ENCODE measurements around the gene ID2. TPM values are rescaled to one million over a fixed set of nuclear protein-coding genes. Genes with fewer than 3 reads are reported as not detected.

ID2 gene
- total RNA-seq, 1 experiment from 2014 or later = 90.9 TPM

- no peaks in the 10 kb centered on the region for H3K36me3 Mint-ChIP-seq (ENCODE audit: insufficient read depth, unreplicated experiment)
- H3K36me3 ChIP-seq (ENCODE audit: control insufficient read depth, insufficient read depth, low read length) = no peaks in the 10 kb centered on the region
- no peak overlapping the region for H3K27ac Mint-ChIP-seq (ENCODE audit: unreplicated experiment)
- intact Hi-C loops (cut with micrococcal nuclease; ENCODE audit: unreplicated experiment) = no loop called here
- no peaks in the 10 kb centered on the region for H3K27me3 ChIP-seq (replicated peaks; ENCODE audit: control insufficient read depth, insufficient read depth, low read length)
- CTCF ChIA-PET = no interaction called here
- no peaks in the 10 kb centered on the region for H3K9me3 Mint-ChIP-seq (ENCODE audit: unreplicated experiment)
- no peaks in the 10 kb centered on the region for H3K9me3 ChIP-seq
- DNase-seq = no peak
- no peak overlapping the region for H3K4me3 Mint-ChIP-seq (ENCODE audit: unreplicated experiment)
- no TSS peak for BruUV-seq (replicated peaks)
- no peak for TF ChIP-seq CTCF (IDR thresholded peaks at IDR 0.05; ENCODE audit: insufficient read depth in 1 of 2, low read depth in 1 of 2, low read length in 1 of 2, severe bottlenecking in 1 of 2, unreplicated experiment in 1 of 2)
- 0 out of 2 replicates have a peak, but pooled peaks cover 5% of the 10 kb centered on the region for H3K4me1 ChIP-seq
- no peaks in the 10 kb centered on the region for H3K27me3 Mint-ChIP-seq (ENCODE audit: insufficient read depth, unreplicated experiment)
- POLR2A ChIA-PET = no interaction called here
- H3K4me1 Mint-ChIP-seq (ENCODE audit: low read depth, unreplicated experiment) = peaks cover 4% of the 10 kb centered on the region
- H3K4me3 ChIP-seq (ENCODE audit: low read depth, low read length) = no peak overlapping the region
These were observed 17.9 kb upstream of the ID2 start for GRCh38 chr2:8663997-8664396.

- DNase-seq = no peak
- Histone ChIP-seq H3K27me3 (replicated peaks; ENCODE audit: control insufficient read depth, insufficient read depth, low read length) (no peaks in the 10 kb centered on the region), H3K9me3 (no peaks in the 10 kb centered on the region), H3K4me3 (ENCODE audit: low read depth, low read length) (no peak overlapping the region), H3K4me1 (0 out of 2 replicates have a peak, but pooled peaks cover 5% of the 10 kb centered on the region), H3K36me3 (ENCODE audit: control insufficient read depth, insufficient read depth, low read length) (no peaks in the 10 kb centered on the region)
- no peaks in the 10 kb centered on the region for H3K9me3 Mint-ChIP-seq (ENCODE audit: unreplicated experiment)
- no TSS peak for BruUV-seq (replicated peaks)
- ChIA-PET CTCF (no interaction called here), POLR2A (no interaction called here)
- no peaks in the 10 kb centered on the region for H3K36me3 Mint-ChIP-seq (ENCODE audit: insufficient read depth, unreplicated experiment)
- H3K27ac Mint-ChIP-seq (ENCODE audit: unreplicated experiment) = no peak overlapping the region
- no peak overlapping the region for H3K4me3 Mint-ChIP-seq (ENCODE audit: unreplicated experiment)
- H3K4me1 Mint-ChIP-seq (ENCODE audit: low read depth, unreplicated experiment) = peaks cover 4% of the 10 kb centered on the region
- intact Hi-C loops (cut with micrococcal nuclease; ENCODE audit: unreplicated experiment) = no loop called here
- TF ChIP-seq CTCF (IDR thresholded peaks at IDR 0.05; ENCODE audit: insufficient read depth in 1 of 2, low read depth in 1 of 2, low read length in 1 of 2, severe bottlenecking in 1 of 2, unreplicated experiment in 1 of 2) = no peak
- H3K27me3 Mint-ChIP-seq (ENCODE audit: insufficient read depth, unreplicated experiment) = no peaks in the 10 kb centered on the region
These were observed 15.3 kb upstream of the ID2 start for GRCh38 chr2:8666581-8666980.

- H3K36me3 Mint-ChIP-seq (ENCODE audit: insufficient read depth, unreplicated experiment) = no peaks in the 10 kb centered on the region
- no peak overlapping the region for H3K4me3 Mint-ChIP-seq (ENCODE audit: unreplicated experiment)
- H3K9me3 Mint-ChIP-seq (ENCODE audit: unreplicated experiment) = no peaks in the 10 kb centered on the region
- Histone ChIP-seq H3K4me3 (ENCODE audit: low read depth, low read length) (no peak overlapping the region), H3K4me1 (no peaks in the 10 kb centered on the region), H3K36me3 (ENCODE audit: control insufficient read depth, insufficient read depth, low read length) (no peaks in the 10 kb centered on the region), H3K27me3 (replicated peaks; ENCODE audit: control insufficient read depth, insufficient read depth, low read length) (no peaks in the 10 kb centered on the region), H3K9me3 (peaks cover under 1% of the 10 kb centered on the region; the same call in 1 of the 2 replicates)
- POLR2A ChIA-PET = no interaction called here
- CTCF ChIA-PET = no interaction called here
- H3K4me1 Mint-ChIP-seq (ENCODE audit: low read depth, unreplicated experiment) = no peaks in the 10 kb centered on the region
- no peak overlapping the region for H3K27ac Mint-ChIP-seq (ENCODE audit: unreplicated experiment)
- no TSS peak for BruUV-seq (replicated peaks)
- DNase-seq = no peak
- no peak for TF ChIP-seq CTCF (IDR thresholded peaks at IDR 0.05; ENCODE audit: insufficient read depth in 1 of 2, low read depth in 1 of 2, low read length in 1 of 2, severe bottlenecking in 1 of 2, unreplicated experiment in 1 of 2)
- intact Hi-C loops (cut with micrococcal nuclease; ENCODE audit: unreplicated experiment) = no loop called here
- H3K27me3 Mint-ChIP-seq (ENCODE audit: insufficient read depth, unreplicated experiment) = no peaks in the 10 kb centered on the region
These were observed 13.9 kb upstream of the ID2 start for GRCh38 chr2:8667896-8668512.

Measured in Caco-2 (cell line).